ENCODE data around the gene GRIA3.

The GRIA3 gene

GRCh38 chrX:123184219-123184865 lies at the start of gene GRIA3:
Gene GRIA3, plus strand, starts transcription at chrX:123184278. Its CDS starts 258 bp downstream, at chrX:123184536.
- H3K4me3 ChIP-seq (ENCODE audit: low read depth, low read length) = peak within 1 kb of the TSS; percentile 37
- H3K79me2 ChIP-seq = no peaks in the 10 kb centered on the region
- TF ChIP-seq, protein P1, sequence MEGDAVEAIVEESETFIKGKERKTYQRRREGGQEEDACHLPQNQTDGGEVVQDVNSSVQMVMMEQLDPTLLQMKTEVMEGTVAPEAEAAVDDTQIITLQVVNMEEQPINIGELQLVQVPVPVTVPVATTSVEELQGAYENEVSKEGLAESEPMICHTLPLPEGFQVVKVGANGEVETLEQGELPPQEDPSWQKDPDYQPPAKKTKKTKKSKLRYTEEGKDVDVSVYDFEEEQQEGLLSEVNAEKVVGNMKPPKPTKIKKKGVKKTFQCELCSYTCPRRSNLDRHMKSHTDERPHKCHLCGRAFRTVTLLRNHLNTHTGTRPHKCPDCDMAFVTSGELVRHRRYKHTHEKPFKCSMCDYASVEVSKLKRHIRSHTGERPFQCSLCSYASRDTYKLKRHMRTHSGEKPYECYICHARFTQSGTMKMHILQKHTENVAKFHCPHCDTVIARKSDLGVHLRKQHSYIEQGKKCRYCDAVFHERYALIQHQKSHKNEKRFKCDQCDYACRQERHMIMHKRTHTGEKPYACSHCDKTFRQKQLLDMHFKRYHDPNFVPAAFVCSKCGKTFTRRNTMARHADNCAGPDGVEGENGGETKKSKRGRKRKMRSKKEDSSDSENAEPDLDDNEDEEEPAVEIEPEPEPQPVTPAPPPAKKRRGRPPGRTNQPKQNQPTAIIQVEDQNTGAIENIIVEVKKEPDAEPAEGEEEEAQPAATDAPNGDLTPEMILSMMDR (IDR thresholded peaks at IDR 0.05) = no peak
- H3K4me1 ChIP-seq = no peaks in the 10 kb centered on the region
- H3K9me3 ChIP-seq (ENCODE audit: control insufficient read depth, low read length) = no peaks in the 10 kb centered on the region
- H3K9ac ChIP-seq = no peak within 1 kb of the TSS
- peak within 1 kb of the TSS; percentile 57 for H3K4me2 ChIP-seq (ENCODE audit: low read length)
- peak within 1 kb of the TSS; percentile 53 for H3K27ac ChIP-seq
- H2AFZ ChIP-seq = peak within 1 kb of the TSS; percentile 77
- no peaks in the 10 kb centered on the region for H3K27me3 ChIP-seq (ENCODE audit: control insufficient read depth, insufficient read depth, low read length)
- H3K36me3 ChIP-seq (ENCODE audit: control insufficient read depth, insufficient read depth, low read length) = no peaks in the 10 kb centered on the region

- Histone ChIP-seq H3K4me2 (ENCODE audit: low read length) (no peak overlapping the region), H3K4me3 (ENCODE audit: low read depth, low read length) (no peak overlapping the region), H3K36me3 (ENCODE audit: control insufficient read depth, insufficient read depth, low read length) (no peaks in the 10 kb centered on the region), H3K9me3 (ENCODE audit: control insufficient read depth, low read length) (no peaks in the 10 kb centered on the region), H3K27me3 (ENCODE audit: control insufficient read depth, insufficient read depth, low read length) (no peaks in the 10 kb centered on the region), H3K27ac (no peak overlapping the region), H2AFZ (no peak overlapping the region), H3K9ac (no peak overlapping the region), H3K4me1 (no peaks in the 10 kb centered on the region), H3K79me2 (no peaks in the 10 kb centered on the region)
- TF ChIP-seq, protein P1 (IDR thresholded peaks at IDR 0.05) = no peak
Measured at GRCh38 chrX:123138473-123138872, 45.6 kb upstream of the GRIA3 start.

- H3K9me3 ChIP-seq (ENCODE audit: control insufficient read depth, low read length) = no peaks in the 10 kb centered on the region
- no peak overlapping the region for H3K4me2 ChIP-seq (ENCODE audit: low read length)
- H3K27me3 ChIP-seq (ENCODE audit: control insufficient read depth, insufficient read depth, low read length) = no peaks in the 10 kb centered on the region
- H3K36me3 ChIP-seq (ENCODE audit: control insufficient read depth, insufficient read depth, low read length) = no peaks in the 10 kb centered on the region
- no peak overlapping the region for H3K27ac ChIP-seq
- H3K79me2 ChIP-seq = no peaks in the 10 kb centered on the region
- H2AFZ ChIP-seq = no peak overlapping the region
- no peak overlapping the region for H3K9ac ChIP-seq
- TF ChIP-seq, protein P1 (IDR thresholded peaks at IDR 0.05) = no peak
- H3K4me1 ChIP-seq = no peaks in the 10 kb centered on the region
- no peak overlapping the region for H3K4me3 ChIP-seq (ENCODE audit: low read depth, low read length)
Measured at GRCh38 chrX:123140454-123140853, 43.6 kb upstream of the GRIA3 start.

DNA sequence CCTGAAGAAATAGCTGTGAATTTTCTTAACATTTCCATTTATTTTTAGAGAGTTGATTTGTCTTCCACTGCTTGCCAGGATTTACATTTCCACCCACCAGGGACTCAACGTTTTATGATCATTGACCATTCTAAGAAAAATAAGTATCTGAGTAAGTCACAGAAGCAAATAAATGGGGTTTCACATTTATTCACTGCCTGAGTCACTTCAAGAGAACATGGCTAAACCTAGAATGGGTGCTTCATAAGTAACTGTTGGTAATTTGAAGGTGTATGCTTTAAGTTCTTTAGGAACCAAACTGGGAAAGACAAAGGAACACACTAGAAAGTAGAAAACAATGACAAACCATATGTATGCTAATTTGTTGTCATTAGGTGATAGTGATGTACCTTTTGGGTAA lies 43.2 kb upstream of the GRIA3 start:
- Histone ChIP-seq H3K4me3 (ENCODE audit: low read depth, low read length) (no peak overlapping the region), H3K4me1 (no peaks in the 10 kb centered on the region), H3K9ac (no peak overlapping the region), H3K4me2 (ENCODE audit: low read length) (no peak overlapping the region), H2AFZ (no peak overlapping the region), H3K36me3 (ENCODE audit: control insufficient read depth, insufficient read depth, low read length) (no peaks in the 10 kb centered on the region), H3K9me3 (ENCODE audit: control insufficient read depth, low read length) (no peaks in the 10 kb centered on the region), H3K27ac (no peak overlapping the region), H3K79me2 (no peaks in the 10 kb centered on the region), H3K27me3 (ENCODE audit: control insufficient read depth, insufficient read depth, low read length) (no peaks in the 10 kb centered on the region)
- TF ChIP-seq, protein P1 (IDR thresholded peaks at IDR 0.05) = no peak

DNA sequence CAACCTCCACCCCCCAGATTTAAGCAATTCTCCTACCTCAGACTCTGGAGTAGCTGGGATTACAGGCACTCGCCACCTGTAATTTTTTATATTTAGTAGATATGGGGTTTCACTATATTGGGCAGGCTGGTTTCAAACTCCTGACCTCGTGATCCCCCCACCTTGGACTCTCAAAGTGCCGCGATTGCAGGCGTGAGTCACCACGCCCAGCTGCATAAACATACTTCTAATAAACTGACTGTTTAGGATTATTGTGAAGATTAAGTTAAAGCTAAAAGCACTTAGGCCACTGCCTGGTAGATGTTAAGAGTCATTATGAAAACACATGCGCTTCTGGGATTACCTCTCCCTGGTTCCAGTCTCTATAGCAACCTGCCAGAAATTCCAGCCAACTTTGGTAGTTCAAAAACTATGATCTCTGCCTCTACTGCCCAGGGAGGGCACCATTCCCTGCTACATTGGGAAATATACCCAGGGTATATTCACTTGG lies 30.2 kb upstream of the GRIA3 start:
- Histone ChIP-seq H3K4me1 (no peaks in the 10 kb centered on the region), H3K36me3 (ENCODE audit: control insufficient read depth, insufficient read depth, low read length) (no peaks in the 10 kb centered on the region), H3K4me3 (ENCODE audit: low read depth, low read length) (no peak overlapping the region), H3K4me2 (ENCODE audit: low read length) (no peak overlapping the region), H3K27me3 (ENCODE audit: control insufficient read depth, insufficient read depth, low read length) (no peaks in the 10 kb centered on the region), H3K27ac (no peak overlapping the region), H3K79me2 (no peaks in the 10 kb centered on the region), H2AFZ (no peak overlapping the region), H3K9me3 (ENCODE audit: control insufficient read depth, low read length) (no peaks in the 10 kb centered on the region), H3K9ac (no peak overlapping the region)
- TF ChIP-seq, protein P1 (IDR thresholded peaks at IDR 0.05) = no peak

All from parathyroid adenoma (tissue), 2 donors.